Cardiac fibroblast (primary cell): ENCODE results near the gene OR4D5.

ENCODE experiments used
- DNase-seq, 2 donors: peaks; one replicate each; pipeline versions ENCODE4 v3.0.0 to v3.0.0-alpha.2; 2010; ENCODE audit warnings: low read depth in 2 of 2
- H3K4me3 ChIP-seq, 2 donors: replicated peaks in 1 of 2; 1 replicate in 1 of 2; 2 replicates in 1 of 2; pipeline ENCODE4 v1.5.1; 2011; ENCODE audit warnings: low read depth in 2 of 2, low read length in 2 of 2, mild to moderate bottlenecking in 2 of 2, moderate library complexity in 1 of 2
- CTCF ChIP-seq: IDR thresholded peaks from one replicate; pipeline ENCODE4 v1.5.1; 2011; ENCODE audit warnings: low read depth, mild to moderate bottlenecking, low read length, inconsistent platforms

OR4D5 gene

GRCh38 chr11:123939317-123939716, at the start of gene OR4D5:
OR4D5 (plus strand) TSS chr11:123939617; CDS start chr11:123939617, 0 bp downstream.
- no peak within 1 kb of the TSS for H3K4me3 ChIP-seq
- no peak for DNase-seq
- TF ChIP-seq CTCF, result no peak

GRCh38 chr11:123892031-123892430, 47.4 kb upstream of the OR4D5 start:
- no peak for TF ChIP-seq CTCF
- DNase-seq, result no peak
- H3K4me3 ChIP-seq, result no peak overlapping the region

GRCh38 chr11:123899792-123900191, 39.6 kb upstream of the OR4D5 start:
- no peak for TF ChIP-seq CTCF
- DNase-seq, result no peak
- no peak overlapping the region for H3K4me3 ChIP-seq

GRCh38 chr11:123901867-123902266, 37.5 kb upstream of the OR4D5 start, which contains the start of gene OR8D4:
OR8D4 (plus strand) TSS chr11:123902167; CDS start chr11:123906432, 4,265 bp downstream.
- TF ChIP-seq CTCF, result no peak
- no peak for DNase-seq
- no peak within 1 kb of the TSS for H3K4me3 ChIP-seq

GRCh38 chr11:123903932-123904331, 35.5 kb upstream of the OR4D5 start:
- no peak for DNase-seq
- TF ChIP-seq CTCF, result no peak
- H3K4me3 ChIP-seq, result no peak overlapping the region

GRCh38 chr11:123904932-123905331, 34.5 kb upstream of the OR4D5 start:
- no peak for DNase-seq
- TF ChIP-seq CTCF, result no peak
- H3K4me3 ChIP-seq, result no peak overlapping the region

GRCh38 chr11:123905826-123906225, 33.6 kb upstream of the OR4D5 start:
- no peak overlapping the region for H3K4me3 ChIP-seq
- DNase-seq, result no peak
- TF ChIP-seq CTCF, result no peak
